HepG2 (cell line): Measurements from ENCODE around the gene LITAFD. TPM values are rescaled to one million over a fixed set of nuclear protein-coding genes. Genes with fewer than 3 reads are reported as not detected.
A peak's percentile ranks its signal among the peaks of the same experiment; 100 is the strongest.

Experiments
- ATAC-seq: fragments of 200-7000 bp; cut with Tn5 transposase; 3 replicates; pipeline ENCODE4 v1.9.1; 2020; ENCODE audit warnings: mild to moderate bottlenecking, moderate library complexity
- BruUV-seq: library from RNA; stranded (reverse); fragments of 400-500 nt; replicated peaks from 2 replicates; lab custom pipeline; 2021; lab: Mats Ljungman, UMichigan
- CTCF ChIA-PET: fragments of 300-600 bp; formaldehyde crosslinking; extraction: SDS; loops from one replicate; lab custom pipeline; 2021; ENCODE audit warnings: low total read pairs, inconsistent platforms, low intra/inter-chr PET ratio; lab: Yijun Ruan, JAX
- POLR2A ChIA-PET: fragments of 350-600 bp; sonication (Branson Sonifier 250); formaldehyde crosslinking; loops from one replicate; lab custom pipeline; 2020; ENCODE audit warnings: antibody characterized with exemption, inconsistent platforms; lab: Yijun Ruan, JAX
- DNase-seq: peaks from one replicate; pipeline ENCODE4 v3.0.0-alpha.2; 2015; ENCODE audit warnings: low spot score
- FAIRE-seq: peaks from 3 replicates; lab custom pipeline; 2011; peaks lifted over from hg19 to GRCh38; lab: Jason Lieb, UNC
- H2AFZ ChIP-seq: one replicate; pipeline ENCODE4 v1.6.1; 2011; ENCODE audit warnings: low read length, inconsistent platforms
- H3K27ac ChIP-seq: fragments of 300-600 bp; 3 replicates; pipeline ENCODE4 v1.8.0; 2011; ENCODE audit warnings: mixed run types, mild to moderate bottlenecking, mixed read lengths, low read length, inconsistent platforms; ENCODE audit not compliant: insufficient read depth; ENCODE audit errors: extremely low read length
- H3K27me3 ChIP-seq, 2 experiments: fragments of 200-600 bp in 1 of 2; 2 replicates in 1 of 2; 3 replicates in 1 of 2; pipeline versions ENCODE4 v1.6.0 to v1.8.0; 2011; ENCODE audit warnings: low read length in 2 of 2, mild to moderate bottlenecking in 2 of 2, moderate library complexity in 2 of 2, inconsistent platforms in 1 of 2; ENCODE audit not compliant: insufficient read depth in 2 of 2, control insufficient read depth in 1 of 2
- H3K36me3 ChIP-seq, 2 experiments: fragments of 200-600 bp in 1 of 2; replicated peaks in 1 of 2; 2 replicates in 1 of 2; 3 replicates in 1 of 2; pipeline versions ENCODE4 v1.5.1 to v1.8.0; 2011; ENCODE audit warnings: low read length in 2 of 2, inconsistent platforms in 1 of 2; ENCODE audit not compliant: insufficient read depth in 2 of 2, control insufficient read depth in 1 of 2
- H3K4me1 ChIP-seq: 2 replicates; pipeline ENCODE4 v1.5.1; 2012; ENCODE audit warnings: low read length, inconsistent platforms; ENCODE audit not compliant: insufficient read depth
- H3K4me2 ChIP-seq: 2 replicates; pipeline ENCODE4 v1.6.0; 2011; ENCODE audit warnings: low read depth, low read length, inconsistent platforms
- H3K4me3 ChIP-seq, 3 experiments: fragments of 200-600 bp in 1 of 3; sonication (generic), shearing (Covaris generic) in 1 of 3; replicated peaks in 1 of 3; 2 replicates each; pipeline ENCODE4 v1.5.1; 2011 to 2016; ENCODE audit warnings: low read length in 3 of 3, inconsistent platforms in 2 of 3, low read depth in 2 of 3, mild to moderate bottlenecking in 2 of 3, control low read depth in 1 of 3, mixed read lengths in 1 of 3; ENCODE audit not compliant: insufficient read depth in 1 of 3
- H3K79me2 ChIP-seq: one replicate; pipeline ENCODE4 v1.6.1; 2011; ENCODE audit warnings: low read length, inconsistent platforms; ENCODE audit not compliant: insufficient read depth
- H3K9ac ChIP-seq: 2 replicates; pipeline ENCODE4 v1.6.0; 2011; ENCODE audit warnings: mild to moderate bottlenecking, low read depth, low read length, inconsistent platforms; ENCODE audit not compliant: insufficient read depth
- H3K9me3 ChIP-seq: 2 replicates; pipeline ENCODE4 v1.5.1; 2012; ENCODE audit warnings: mild to moderate bottlenecking, low read length
- H4K20me1 ChIP-seq: 2 replicates; pipeline ENCODE4 v1.6.0; 2011; ENCODE audit warnings: inconsistent platforms, mild to moderate bottlenecking, low read length, moderate library complexity; ENCODE audit not compliant: insufficient read depth
- FOXA3 ChIP-seq: IDR thresholded peaks from 2 replicates; pipeline ENCODE4 v1.6.1; 2016; ENCODE audit warnings: missing genetic modification reagents, missing compliant biosample characterization
- HES4 ChIP-seq: sonication (generic); formaldehyde crosslinking; IDR thresholded peaks from 2 replicates; pipeline ENCODE4 v1.9.0; 2021; ENCODE audit warnings: mild to moderate bottlenecking, missing genetic modification reagents, borderline replicate concordance
- MAFK ChIP-seq, 2 experiments: IDR thresholded peaks in 1 of 2; conservative IDR thresholded peaks in 1 of 2; 2 replicates each; pipeline ENCODE4 v1.6.1; 2011; ENCODE audit warnings: improper control_type of control experiment in 2 of 2, low read length in 2 of 2
- NFE2 ChIP-seq: sonication (generic); formaldehyde crosslinking; IDR thresholded peaks from 2 replicates; pipeline ENCODE4 v1.4.0; 2020; ENCODE audit warnings: missing genetic modification reagents
- POLR2AphosphoS2 ChIP-seq: IDR thresholded peaks from 2 replicates; pipeline ENCODE4 v1.6.1; 2011; ENCODE audit warnings: low read depth, low read length, improper control_type of control experiment
- RBM22 ChIP-seq: fragments of 200-400 bp; formaldehyde crosslinking; optimal IDR thresholded peaks from 2 replicates; pipeline ENCODE3; 2017; ENCODE audit warnings: mild to moderate bottlenecking, low read length, moderate library complexity
- RCOR2 ChIP-seq: IDR thresholded peaks from 2 replicates; pipeline ENCODE4 v1.6.1; 2016; ENCODE audit warnings: missing biosample characterization, missing genetic modification reagents
- RFX1 ChIP-seq: fragments of 450-650 bp; IDR thresholded peaks from 2 replicates; pipeline ENCODE4 v1.6.1; 2017
- SP5 ChIP-seq: IDR thresholded peaks from 2 replicates; pipeline ENCODE4 v1.6.1; 2016; ENCODE audit warnings: low read depth, borderline replicate concordance
- THAP8 ChIP-seq: sonication (generic); formaldehyde crosslinking; IDR thresholded peaks from 2 replicates; pipeline ENCODE4 v1.5.1; 2020; ENCODE audit warnings: missing genetic modification reagents, mild to moderate bottlenecking, borderline replicate concordance
- ZFP36 ChIP-seq: fragments of 150-350 bp; IDR thresholded peaks from 2 replicates; pipeline ENCODE4 v1.6.1; 2018; ENCODE audit warnings: borderline replicate concordance, low read length, low read depth; ENCODE audit not compliant: partially characterized antibody
- ZMYM2 ChIP-seq: sonication (generic); formaldehyde crosslinking; IDR thresholded peaks from 2 replicates; pipeline ENCODE4 v1.8.0; 2022; ENCODE audit warnings: mild to moderate bottlenecking, missing genetic modification reagents
- ZMYM3 ChIP-seq: sonication (generic); formaldehyde crosslinking; IDR thresholded peaks from 2 replicates; pipeline ENCODE4 v1.5.1; 2020; ENCODE audit warnings: mild to moderate bottlenecking, missing genetic modification reagents
- ZNF143 ChIP-seq: sonication (generic); formaldehyde crosslinking; IDR thresholded peaks from 2 replicates; pipeline ENCODE4 v1.4.0; 2020; ENCODE audit warnings: missing genetic modification reagents
- ZNF331 ChIP-seq: sonication (generic); formaldehyde crosslinking; IDR thresholded peaks from 2 replicates; pipeline ENCODE4 v1.4.0; 2020; ENCODE audit warnings: missing genetic modification reagents
- ZNF652 ChIP-seq: IDR thresholded peaks from 2 replicates; pipeline ENCODE4 v1.6.1; 2016; ENCODE audit warnings: low read depth, borderline replicate concordance
- WGBS: methylation state at CpG from one replicate; pipeline ENCODE4 v1.1.6; 2017; ENCODE audit warnings: low lambda C conversion rate; 5-methylcytosine and 5-hydroxymethylcytosine counted together
- in situ Hi-C: cut with HindIII; loops from 2 replicates; pipeline ENCODE4 v1.10.0; 2017; ENCODE audit warnings: low pct_unique_long_range_greater_than_20kb; ENCODE audit not compliant: extremely low pct_ligation_motif_present
- intact Hi-C: fragments of 100-400 bp; cut with micrococcal nuclease; formaldehyde crosslinking; loops from one replicate; pipeline ENCODE4 v1.10.0; 2022; ENCODE audit not compliant: unreplicated experiment
- polyA plus RNA-seq, 8 experiments: library from polyadenylated mRNA; depleted of rRNA in 3 of 8; stranded (reverse) in 7 of 8; unstranded in 1 of 8; fragments of >200 nt; fragmentation: Illumina TruSeq in 4 of 8; extraction: Trizol in 4 of 8; gene quantifications; 2 replicates each; pipeline versions ENCODE4 v1.2.1 to v1.2.3, GENCODE V29; 2011 to 2016; ENCODE audit warnings: low read depth in 4 of 8, missing spikeins in 1 of 8, mixed read lengths in 1 of 8; ENCODE audit not compliant: insufficient read depth in 1 of 8
- total RNA-seq, 5 experiments: library from RNA; depleted of rRNA; stranded (reverse); fragments of >200 nt; fragmentation: Illumina TruSeq; extraction: Trizol; gene quantifications; 2 replicates each; pipeline ENCODE4 v1.2.3, GENCODE V29; 2016; ENCODE audit warnings: low read depth in 1 of 5
- TF ChIP-seq, protein P1 (sequence below), 2 experiments: sonication (generic) in 1 of 2; formaldehyde crosslinking in 1 of 2; IDR thresholded peaks; 2 replicates each; pipeline versions ENCODE4 v1.4.0 to v1.6.1; 2018 to 2020; ENCODE audit warnings: missing genetic modification reagents in 2 of 2, borderline replicate concordance in 1 of 2, low read depth in 1 of 2, mild to moderate bottlenecking in 1 of 2, missing biosample characterization in 1 of 2
- TF ChIP-seq, protein P2 (sequence below): sonication (generic); formaldehyde crosslinking; IDR thresholded peaks from 2 replicates; pipeline ENCODE4 v1.8.0; 2022; ENCODE audit warnings: missing genetic modification reagents, mild to moderate bottlenecking, inconsistent platforms, borderline replicate concordance

Gene LITAFD
- total and polyA plus RNA-seq, 2 of the 13 experiments (the other 11 are each of a cell fraction or from before 2014, with no cell fraction given) = not detected

GRCh38 chr16:8862309-8863130, 19.6 kb upstream of the LITAFD start:
- in situ Hi-C loops = no loop called here
- no peak for FAIRE-seq
- intact Hi-C loops = loop anchor here (1.0 to 5.0 kb wide), 3 partner anchors 18 to 185 kb away; partner anchors contain the start of genes PMM2 and TMEM186
- Histone ChIP-seq H2AFZ (no peak overlapping the region), H3K9me3 (no peaks in the 10 kb centered on the region), H3K27ac (peak overlapping the region; percentile 95), H3K4me1 (peaks cover 82% of the 10 kb centered on the region), H3K9ac (peak overlapping the region; percentile 84), H3K79me2 (peaks cover 89% of the 10 kb centered on the region), H4K20me1 (peaks cover 53% of the 10 kb centered on the region; the same call in 1 of the 2 replicates), H3K4me2 (peak overlapping the region; percentile 91), H3K4me3 (peak overlapping the region in 1 of 3 experiments; percentile 64; a peak in 1 of 6 replicates), H3K27me3 (no peaks in the 10 kb centered on the region; a peak in 1 of 5 replicates), H3K36me3 (peaks cover 14 to 18% of the 10 kb centered on the region in 2 experiments; a peak in 4 of 5 replicates)
- CTCF ChIA-PET = interaction anchor here (1.9 kb wide), 1 partner anchor 18 kb away, joined by 14 read pairs; no protein-coding TSS in a partner anchor
- POLR2A ChIA-PET = interaction anchor here (1.0 to 10.4 kb wide), 14 partner anchors 8 to 292 kb away, joined by 3 to 235 read pairs (median 6); partner anchors contain the start of genes CARHSP1, HAPSTR1, LITAFD and USP7
- WGBS = 77% methylated on average over 14 of the region's 14 CpGs
- ATAC-seq = peak; percentile 0; the same call in 1 of the 3 replicates
- no peak for DNase-seq
- BruUV-seq = no TSS peak
- TF ChIP-seq, protein P1, sequence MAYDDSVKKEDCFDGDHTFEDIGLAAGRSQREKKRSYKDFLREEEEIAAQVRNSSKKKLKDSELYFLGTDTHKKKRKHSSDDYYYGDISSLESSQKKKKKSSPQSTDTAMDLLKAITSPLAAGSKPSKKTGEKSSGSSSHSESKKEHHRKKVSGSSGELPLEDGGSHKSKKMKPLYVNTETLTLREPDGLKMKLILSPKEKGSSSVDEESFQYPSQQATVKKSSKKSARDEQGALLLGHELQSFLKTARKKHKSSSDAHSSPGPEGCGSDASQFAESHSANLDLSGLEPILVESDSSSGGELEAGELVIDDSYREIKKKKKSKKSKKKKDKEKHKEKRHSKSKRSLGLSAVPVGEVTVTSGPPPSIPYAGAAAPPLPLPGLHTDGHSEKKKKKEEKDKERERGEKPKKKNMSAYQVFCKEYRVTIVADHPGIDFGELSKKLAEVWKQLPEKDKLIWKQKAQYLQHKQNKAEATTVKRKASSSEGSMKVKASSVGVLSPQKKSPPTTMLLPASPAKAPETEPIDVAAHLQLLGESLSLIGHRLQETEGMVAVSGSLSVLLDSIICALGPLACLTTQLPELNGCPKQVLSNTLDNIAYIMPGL (CRISPR knock-in tag; IDR thresholded peaks at IDR 0.05; ENCODE audit: borderline replicate concordance in 1 of 2, low read depth in 1 of 2) = no peak
- TF ChIP-seq ZNF331 (CRISPR knock-in tag) = peak; percentile 13; the same call in 1 of the 2 replicates
- 0 out of 2 replicates have a peak, but pooled peaks have one; percentile 17 for TF ChIP-seq POLR2AphosphoS2
- peak; percentile 13 for TF ChIP-seq ZFP36
- TF ChIP-seq ZNF143 = peak; percentile 42; the same call in 1 of the 2 replicates
- TF ChIP-seq RBM22 = peak; percentile 94
- TF ChIP-seq HES4 (CRISPR knock-in tag) = 0 out of 2 replicates have a peak, but pooled peaks have one; percentile 39
- TF ChIP-seq, protein P2, sequence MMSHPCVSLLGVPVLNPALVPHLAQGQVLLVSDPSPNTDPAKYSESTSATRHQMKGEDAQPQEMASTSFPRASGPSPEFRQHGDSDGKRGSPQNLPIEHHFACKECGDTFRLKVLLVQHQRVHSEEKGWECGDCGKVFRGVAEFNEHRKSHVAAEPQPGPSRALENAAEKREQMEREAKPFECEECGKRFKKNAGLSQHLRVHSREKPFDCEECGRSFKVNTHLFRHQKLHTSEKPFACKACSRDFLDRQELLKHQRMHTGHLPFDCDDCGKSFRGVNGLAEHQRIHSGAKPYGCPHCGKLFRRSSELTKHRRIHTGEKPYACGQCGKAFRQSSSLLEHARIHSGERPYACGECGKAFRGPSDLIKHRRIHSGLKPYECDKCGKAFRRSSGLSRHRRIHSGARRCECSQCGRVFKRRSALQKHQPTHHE (CRISPR knock-in tag) = no peak
- 0 out of 2 replicates have a peak, but pooled peaks have one; percentile 34 for TF ChIP-seq SP5 (CRISPR knock-in tag)
- peak; percentile 96 for TF ChIP-seq ZMYM3 (CRISPR knock-in tag)
- TF ChIP-seq ZMYM2 (CRISPR knock-in tag) = 0 out of 2 replicates have a peak, but pooled peaks have one; percentile 56
- TF ChIP-seq NFE2 = peak; percentile 28; the same call in 1 of the 2 replicates
- TF ChIP-seq ZNF652 (CRISPR knock-in tag) = peak; percentile 91
- TF ChIP-seq FOXA3 (CRISPR knock-in tag) = 0 out of 2 replicates have a peak, but pooled peaks have one; percentile 10
- TF ChIP-seq RFX1 = no peak
- TF ChIP-seq RCOR2 (CRISPR knock-in tag) = peak; percentile 4; the same call in 1 of the 2 replicates
- TF ChIP-seq MAFK (conservative IDR thresholded peaks at IDR 0.05 in 1 of 2, IDR thresholded peaks at IDR 0.05 in 1 of 2; ENCODE audit: low read length in 2 of 2) = peak in 1 of 2 experiments; percentile 18; a peak in 1 of 4 replicates
- TF ChIP-seq THAP8 (CRISPR knock-in tag) = no peak
